Suprapubic skin (tissue), 4 donors: Measurements from ENCODE around the gene DKK3. TPM values are rescaled to one million over a fixed set of nuclear protein-coding genes. Genes with fewer than 3 reads are reported as not detected.

ENCODE experiments used
- DNase-seq, 2 donors: peaks; one replicate each; pipeline ENCODE4 v3.0.0-alpha.2; 2019; ENCODE audit warnings: low spot score in 2 of 2
- H3K27ac ChIP-seq: fragments of 200-600 bp; sonication (generic); one replicate; pipeline ENCODE4 v1.5.1; 2019
- H3K27me3 ChIP-seq: fragments of 200-600 bp; sonication (generic); one replicate; pipeline ENCODE4 v1.5.1; 2019
- H3K36me3 ChIP-seq: fragments of 200-600 bp; sonication (generic); one replicate; pipeline ENCODE4 v1.5.1; 2019
- H3K4me1 ChIP-seq: fragments of 200-600 bp; sonication (generic); one replicate; pipeline ENCODE4 v1.5.1; 2019
- H3K4me3 ChIP-seq: fragments of 200-600 bp; sonication (generic); one replicate; pipeline ENCODE4 v1.5.1; 2019; ENCODE audit warnings: mild to moderate bottlenecking
- H3K9me3 ChIP-seq: fragments of 200-600 bp; sonication (generic); one replicate; pipeline ENCODE4 v1.5.1; 2019
- CTCF ChIP-seq, 2 donors: fragments of 200-600 bp in 1 of 2; fragments of 450-650 bp in 1 of 2; sonication (generic) in 1 of 2; IDR thresholded peaks; one replicate each; pipeline ENCODE4 v1.5.1; 2016 to 2019; ENCODE audit warnings: antibody characterized with exemption in 2 of 2, mild to moderate bottlenecking in 1 of 2, moderate library complexity in 1 of 2
- EP300 ChIP-seq: sonication (generic); formaldehyde crosslinking; IDR thresholded peaks from one replicate; pipeline ENCODE4 v1.6.1; 2017; ENCODE audit warnings: antibody characterized with exemption
- POLR2A ChIP-seq, 2 donors: fragments of 450-650 bp; IDR thresholded peaks; one replicate each; pipeline ENCODE4 v1.6.1; 2017; ENCODE audit warnings: antibody characterized with exemption in 2 of 2, mild to moderate bottlenecking in 2 of 2, moderate library complexity in 2 of 2
- POLR2AphosphoS5 ChIP-seq, 3 donors: sonication (generic); formaldehyde crosslinking; IDR thresholded peaks; one replicate each; pipeline ENCODE4 v1.6.1; 2017; ENCODE audit warnings: antibody characterized with exemption in 3 of 3
- WGBS: methylation state at CpG from one replicate; pipeline ENCODE4 v1.1.5; 2018; 5-methylcytosine and 5-hydroxymethylcytosine counted together
- total RNA-seq, 4 donors: library from RNA; depleted of rRNA; stranded (reverse); fragments of >200 nt; gene quantifications; one replicate each; pipeline ENCODE4 v1.1.0, GENCODE V29; 2016

DKK3 gene
- total RNA-seq, 4 donors from 2014 or later = 105 to 152 (median 137) TPM

GRCh38 chr11:11988099-11988651, 20.3 kb downstream of the DKK3 start:
- TF ChIP-seq CTCF (IDR thresholded peaks at IDR 0.05) = no peak
- TF ChIP-seq EP300 = no peak
- TF ChIP-seq POLR2AphosphoS5 (IDR thresholded peaks at IDR 0.05) = no peak
- no peak for TF ChIP-seq POLR2A (IDR thresholded peaks at IDR 0.05)
- no peak overlapping the region for H3K4me3 ChIP-seq
- no peaks in the 10 kb centered on the region for H3K36me3 ChIP-seq
- WGBS = 81% methylated on average over 7 of the region's 7 CpGs
- H3K4me1 ChIP-seq = peaks cover 34% of the 10 kb centered on the region
- no peak overlapping the region for H3K27ac ChIP-seq
- H3K27me3 ChIP-seq = no peaks in the 10 kb centered on the region
- peak in 1 of 2 donors; percentile 34 for DNase-seq
- no peaks in the 10 kb centered on the region for H3K9me3 ChIP-seq

GRCh38 chr11:11987503-11988022, 20.9 kb downstream of the DKK3 start:
- Histone ChIP-seq H3K4me3 (no peak overlapping the region), H3K36me3 (no peaks in the 10 kb centered on the region), H3K27me3 (no peaks in the 10 kb centered on the region), H3K4me1 (peaks cover 35% of the 10 kb centered on the region), H3K27ac (no peak overlapping the region), H3K9me3 (no peaks in the 10 kb centered on the region)
- no peak for DNase-seq
- TF ChIP-seq EP300 (no peak), POLR2A (IDR thresholded peaks at IDR 0.05) (no peak), CTCF (IDR thresholded peaks at IDR 0.05) (no peak), POLR2AphosphoS5 (IDR thresholded peaks at IDR 0.05) (no peak)
- 100% methylated on average over 1 of the region's 1 CpG for WGBS

- Histone ChIP-seq H3K27ac (no peak overlapping the region), H3K4me1 (peaks cover 42% of the 10 kb centered on the region), H3K27me3 (no peaks in the 10 kb centered on the region), H3K9me3 (no peaks in the 10 kb centered on the region), H3K4me3 (no peak overlapping the region), H3K36me3 (no peaks in the 10 kb centered on the region)
- 84% methylated on average over 9 of the region's 9 CpGs for WGBS
- DNase-seq = peak in 1 of 2 donors; percentile 13
- TF ChIP-seq POLR2A (IDR thresholded peaks at IDR 0.05) = no peak
- TF ChIP-seq POLR2AphosphoS5 (IDR thresholded peaks at IDR 0.05) = no peak
- TF ChIP-seq EP300 = no peak
- no peak for TF ChIP-seq CTCF (IDR thresholded peaks at IDR 0.05)
Measured at GRCh38 chr11:11985954-11986949, 22.2 kb downstream of the DKK3 start.

- TF ChIP-seq POLR2A (IDR thresholded peaks at IDR 0.05) (no peak), EP300 (no peak), POLR2AphosphoS5 (IDR thresholded peaks at IDR 0.05) (no peak), CTCF (IDR thresholded peaks at IDR 0.05) (no peak)
- WGBS = 80% methylated on average over 6 of the region's 8 CpGs
- no peaks in the 10 kb centered on the region for H3K36me3 ChIP-seq
- H3K27me3 ChIP-seq = no peaks in the 10 kb centered on the region
- peaks cover 45% of the 10 kb centered on the region for H3K4me1 ChIP-seq
- no peaks in the 10 kb centered on the region for H3K9me3 ChIP-seq
- H3K27ac ChIP-seq = no peak overlapping the region
- DNase-seq = peak in 1 of 2 donors; percentile 61
- no peak overlapping the region for H3K4me3 ChIP-seq
Measured at GRCh38 chr11:11985016-11985715, 23.3 kb downstream of the DKK3 start.
